HG03045 (cell line): ENCODE data around the gene FABP1.

Source experiments
- ATAC-seq: cut with Tn5 transposase; IDR thresholded peaks from one replicate; pipeline ENCODE4 v1.9.1; 2021; ENCODE audit warnings: mild to moderate bottlenecking, moderate library complexity; ENCODE audit not compliant: unreplicated experiment

FABP1 gene

GRCh38 chr2:88116669-88117432 is 11.0 kb downstream of the FABP1 start:
- ATAC-seq: no peak

- ATAC-seq: no peak
These were observed 11.9 kb downstream of the FABP1 start for GRCh38 chr2:88115825-88116518.

DNA sequence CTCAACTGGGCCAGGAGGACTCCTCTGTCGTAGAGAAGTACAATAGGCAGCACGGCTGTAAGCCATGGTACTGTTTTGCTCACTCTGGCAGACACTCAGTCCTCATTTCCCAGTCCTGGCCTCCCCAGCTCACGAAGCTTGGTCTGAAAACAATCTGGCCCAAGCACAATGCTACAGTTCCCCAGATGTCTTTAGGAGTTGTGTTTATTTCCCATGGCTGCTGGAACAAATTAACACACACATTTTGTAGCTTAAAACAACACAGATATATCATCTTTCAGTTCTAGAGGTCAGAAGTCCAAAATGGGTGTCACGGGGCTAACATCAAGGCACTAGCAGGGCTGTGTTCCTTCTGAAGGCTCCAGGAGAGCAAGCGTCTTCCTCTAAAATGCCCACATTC is 13.0 kb downstream of the FABP1 start:
- ATAC-seq: no peak

DNA sequence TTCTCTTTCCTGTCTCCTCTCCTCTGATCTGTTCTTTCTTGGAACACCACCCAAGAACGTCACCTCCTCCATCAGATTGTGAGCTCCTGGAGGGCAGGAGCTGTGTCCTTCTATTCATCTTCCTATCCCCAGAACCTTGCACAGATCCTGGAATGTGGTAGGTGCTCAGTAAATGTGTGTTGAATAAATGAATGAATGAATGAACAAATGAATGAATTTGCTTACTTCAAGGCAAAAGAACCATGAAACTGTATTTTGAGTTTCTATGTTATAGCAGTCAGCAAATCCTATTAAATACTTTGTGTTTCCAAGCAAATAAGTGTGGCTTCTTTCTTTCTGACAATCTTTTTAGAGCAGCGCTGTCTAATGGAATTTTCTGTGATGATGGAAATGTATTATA is 14.8 kb downstream of the FABP1 start:
- no peak for ATAC-seq

GRCh38 chr2:88110830-88111229 is 17.0 kb downstream of the FABP1 start:
- no peak for ATAC-seq

DNA sequence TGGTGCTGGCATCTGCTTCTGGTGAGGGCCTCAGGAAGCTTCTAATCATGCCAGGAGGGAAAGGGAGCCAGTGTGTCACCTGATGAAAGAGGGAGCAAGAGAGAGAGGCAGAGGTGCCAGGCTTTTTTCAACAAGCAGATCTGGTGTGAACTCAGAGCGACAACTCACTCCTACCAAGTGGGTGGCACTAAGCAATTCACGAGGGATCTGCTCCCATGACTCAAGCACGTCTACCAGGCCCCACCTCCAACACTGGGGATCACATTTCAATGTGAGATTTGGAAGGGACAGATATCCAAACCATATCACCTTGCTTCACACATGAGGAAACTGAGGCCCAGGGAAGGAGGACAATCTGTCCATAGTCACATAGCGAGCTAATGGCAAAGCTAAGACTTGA is 19.1 kb downstream of the FABP1 start:
- ATAC-seq: no peak

DNA sequence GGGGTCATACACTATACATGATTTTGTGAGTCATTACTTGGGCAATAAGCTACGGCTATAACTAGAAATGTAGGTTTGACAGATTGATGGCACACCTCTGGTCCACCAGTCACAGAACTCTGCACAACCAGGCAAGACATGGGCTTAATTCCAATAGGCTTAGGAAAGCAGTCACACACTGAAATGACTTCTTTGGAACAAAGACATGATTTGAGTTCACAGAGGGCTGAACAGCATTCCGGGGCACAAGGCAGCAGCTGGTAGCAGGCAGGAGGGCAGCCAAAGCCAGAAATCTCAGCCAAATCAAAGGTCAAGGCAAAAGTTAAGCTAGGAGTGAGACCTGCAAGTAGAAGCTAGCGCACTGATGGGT is 27.4 kb downstream of the FABP1 start:
- no peak for ATAC-seq

GRCh38 chr2:88099798-88100488 is 27.9 kb downstream of the FABP1 start:
- no peak for ATAC-seq

DNA sequence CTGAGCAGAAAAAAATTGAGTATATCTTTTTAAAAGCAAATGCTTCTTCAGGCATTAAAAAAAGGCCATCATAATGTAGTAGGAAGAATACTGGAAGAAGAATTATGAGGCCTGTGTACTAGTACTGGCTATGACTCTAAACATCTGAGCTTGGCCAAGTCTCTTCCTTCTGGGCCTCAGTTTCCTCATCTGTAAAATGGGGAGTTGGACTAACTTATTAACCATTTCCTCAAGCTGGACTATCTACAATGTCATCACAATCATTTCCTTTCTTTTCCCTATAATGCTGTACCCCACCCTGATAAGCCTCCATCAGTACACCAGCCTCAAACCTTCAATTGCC is 29.3 kb downstream of the FABP1 start:
- ATAC-seq: no peak

DNA sequence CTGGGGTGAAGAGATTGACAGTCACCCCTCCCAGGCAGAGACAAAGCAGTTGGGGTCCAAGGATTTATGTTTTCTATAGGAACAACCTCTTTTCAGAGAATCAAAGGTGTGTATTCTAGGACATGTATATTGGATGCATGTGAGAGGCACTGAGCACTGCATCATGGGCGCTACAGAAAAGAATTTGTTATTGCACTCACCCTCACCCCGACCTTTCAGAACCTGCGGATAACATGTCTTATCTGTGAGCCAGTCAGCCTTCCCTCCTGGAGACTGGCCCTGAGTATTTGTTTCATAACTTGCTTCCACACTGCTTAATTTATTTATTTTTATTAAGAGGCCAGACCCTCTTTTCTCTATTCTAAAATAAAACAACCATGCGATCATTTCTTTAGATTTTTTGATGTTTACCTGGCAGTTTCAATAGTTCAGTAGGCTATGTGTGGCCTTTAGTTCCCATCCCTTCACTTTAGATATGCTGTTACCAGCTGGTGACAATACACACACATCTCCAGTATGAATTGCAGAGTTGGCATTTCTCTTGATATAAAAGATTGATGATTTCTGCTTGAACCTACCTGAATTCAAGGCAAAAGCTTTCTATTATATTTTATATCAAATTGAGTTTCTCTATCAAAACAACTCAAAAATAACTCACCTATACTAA is 29.8 kb downstream of the FABP1 start:
- ATAC-seq: no peak

GRCh38 chr2:88097192-88097591 is 30.7 kb downstream of the FABP1 start:
- ATAC-seq: no peak

GRCh38 chr2:88096708-88097107 is 31.2 kb downstream of the FABP1 start:
- no peak for ATAC-seq

DNA sequence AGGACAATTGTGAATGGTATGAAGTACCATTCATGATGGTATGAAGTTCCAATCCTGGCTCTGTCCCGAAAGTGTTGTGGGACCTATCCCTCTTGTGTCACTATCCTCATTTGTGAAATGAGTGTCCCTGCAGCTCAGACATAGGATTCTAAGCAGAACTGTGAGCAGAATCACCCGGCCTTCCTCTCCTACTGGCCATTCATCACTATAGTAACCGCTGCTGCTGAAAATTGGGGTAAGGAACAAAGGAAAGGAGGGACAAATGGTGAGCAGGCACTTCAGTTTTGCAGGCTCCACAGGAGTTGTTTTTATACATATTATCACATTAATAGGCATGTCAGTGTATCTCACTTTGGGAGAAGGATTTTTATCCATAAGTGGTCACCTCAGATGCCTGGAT is 32.8 kb downstream of the FABP1 start:
- no peak for ATAC-seq

GRCh38 chr2:88092773-88093172 is 35.1 kb downstream of the FABP1 start:
- ATAC-seq: no peak

GRCh38 chr2:88091943-88092342 is 35.9 kb downstream of the FABP1 start:
- no peak for ATAC-seq

DNA sequence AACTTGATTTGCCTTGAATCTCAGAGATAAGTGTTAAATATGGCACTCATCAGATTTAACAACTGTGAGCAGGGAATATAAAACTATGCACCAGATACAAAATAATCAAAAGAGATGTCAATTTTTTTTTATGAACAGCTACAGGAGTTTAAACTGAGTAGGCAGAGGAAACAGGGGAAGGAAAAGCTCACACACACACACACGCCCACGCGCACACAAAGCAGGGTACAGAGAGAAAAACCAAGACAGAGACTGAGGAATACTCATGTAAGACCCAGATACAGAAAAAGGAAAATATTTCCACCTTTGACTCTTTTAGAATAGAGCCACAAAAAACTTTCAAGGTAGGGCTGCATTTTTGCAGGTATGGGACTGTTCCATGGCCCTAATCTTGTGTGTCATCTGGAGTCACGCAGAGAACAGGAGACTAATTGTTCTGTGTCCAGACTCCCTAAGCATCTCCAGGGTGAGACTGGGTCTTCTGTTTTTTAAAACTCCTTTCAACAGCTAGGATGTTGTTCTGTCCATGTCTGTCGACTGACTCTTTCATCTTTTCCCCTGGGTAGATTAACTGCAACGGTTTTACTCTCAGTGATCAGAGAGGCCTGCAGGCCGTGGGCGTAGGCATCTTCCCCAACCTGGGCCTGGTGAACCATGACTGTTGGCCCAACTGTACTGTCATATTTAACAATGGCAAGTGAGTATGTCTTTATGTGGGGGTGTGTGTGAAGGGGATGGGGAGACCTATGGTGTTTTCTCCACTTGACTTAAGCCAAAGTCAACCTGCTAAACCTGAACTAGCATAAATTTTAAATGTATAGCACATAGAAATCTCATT is 37.2 kb downstream of the FABP1 start:
- no peak for ATAC-seq

DNA sequence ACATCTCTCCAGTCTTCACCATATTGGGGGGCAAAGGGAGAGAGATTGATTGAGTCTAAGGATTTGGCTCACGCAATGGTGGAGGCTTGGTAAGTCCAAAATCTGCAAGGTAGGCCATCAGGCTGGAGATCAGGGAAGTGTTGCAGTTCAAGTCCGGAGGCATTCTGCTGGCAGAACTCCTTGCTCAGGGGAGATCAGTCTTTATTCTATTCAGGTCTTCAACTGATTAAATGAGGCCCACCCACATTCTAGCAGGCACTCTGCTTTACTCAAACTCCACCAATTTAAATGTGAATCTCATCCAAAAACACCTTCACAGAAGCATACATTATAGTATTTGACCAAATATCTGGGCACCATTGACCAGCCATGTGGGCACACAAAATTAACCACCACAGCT is 38.9 kb downstream of the FABP1 start:
- ATAC-seq: no peak

DNA sequence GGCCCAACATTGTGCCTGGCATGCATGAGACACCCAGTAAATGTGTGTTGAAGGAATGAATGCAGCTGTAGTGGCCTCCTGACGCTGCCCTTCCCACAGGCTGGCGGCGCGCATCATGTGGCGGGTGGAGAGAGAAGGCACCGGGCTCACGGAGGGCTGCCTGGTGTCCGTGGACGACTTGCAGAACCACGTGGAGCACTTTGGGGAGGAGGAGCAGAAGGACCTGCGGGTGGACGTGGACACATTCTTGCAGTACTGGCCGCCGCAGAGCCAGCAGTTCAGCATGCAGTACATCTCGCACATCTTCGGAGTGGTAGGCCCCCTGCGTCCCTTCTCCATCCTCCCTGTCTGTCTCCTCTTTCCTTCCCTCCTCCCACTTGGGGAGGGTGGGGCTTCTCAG is 40.1 kb downstream of the FABP1 start:
- no peak for ATAC-seq

GRCh38 chr2:88087073-88087472 is 40.8 kb downstream of the FABP1 start:
- ATAC-seq: no peak

DNA sequence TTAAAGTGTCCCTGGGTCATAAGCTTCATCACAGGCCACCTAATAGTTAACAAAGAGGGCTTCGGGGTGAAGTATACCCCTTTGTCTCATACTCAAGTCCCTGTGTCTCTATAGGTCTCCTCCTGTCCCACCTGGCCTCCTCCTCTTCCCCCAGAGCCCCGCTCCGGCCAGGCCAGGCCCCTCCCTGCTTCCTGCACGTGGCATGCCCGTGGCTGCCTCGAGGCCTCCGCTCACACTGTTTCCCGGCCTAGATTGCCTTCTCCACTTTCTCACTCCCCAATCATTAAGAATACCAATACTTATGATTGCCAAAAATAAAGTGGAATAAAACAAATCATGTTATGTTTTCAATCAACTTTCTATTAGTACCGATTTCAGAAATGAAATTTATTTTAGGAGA is 41.5 kb downstream of the FABP1 start:
- ATAC-seq: no peak

DNA sequence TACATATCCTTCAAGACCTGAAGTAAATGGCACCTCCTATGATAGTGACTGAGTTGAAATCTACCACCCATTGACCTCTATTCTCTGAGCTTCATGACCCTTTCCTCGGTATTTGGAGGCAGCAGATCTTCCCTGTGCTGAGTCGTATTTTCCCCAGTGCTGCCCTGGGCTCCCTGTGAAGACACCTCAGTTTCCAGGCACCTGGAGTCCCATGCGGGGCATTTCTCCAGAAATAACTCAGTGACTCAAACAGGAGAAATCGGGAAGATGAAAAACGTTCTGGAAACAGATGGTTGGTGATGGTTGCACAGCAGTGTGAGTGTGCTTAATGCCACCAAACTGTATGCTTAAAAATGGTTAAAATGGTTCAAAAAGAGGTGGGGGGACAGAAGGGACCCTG is 42.3 kb downstream of the FABP1 start:
- no peak for ATAC-seq
